ENCODE measurements around the gene ACVR1C.

Gene ACVR1C

GRCh38 chr2:157628477-157629415 lies at the start of gene ACVR1C:
ACVR1C (minus strand) TSS chr2:157628864; CDS start chr2:157628644, 220 bp downstream.
- peak; percentile 40 to 64 for DNase-seq

DNA sequence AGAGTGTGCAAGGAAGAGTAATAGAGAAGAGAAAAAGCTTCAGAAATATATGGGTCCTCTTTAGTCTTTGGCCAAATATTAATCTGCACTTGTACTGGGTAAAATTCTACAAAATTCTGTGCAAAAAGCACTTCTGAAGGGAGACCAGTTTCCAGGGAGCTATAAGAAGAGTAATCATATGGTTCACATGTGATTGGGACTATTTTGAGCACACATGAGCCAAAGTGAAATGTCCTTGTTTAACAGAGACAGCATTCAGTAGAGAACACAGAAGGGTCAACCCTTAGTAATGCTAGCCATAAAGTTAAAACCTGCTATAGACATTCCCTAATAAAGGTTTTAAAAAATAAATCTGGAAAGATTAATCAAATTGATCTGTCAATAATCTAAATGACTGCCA lies 49.3 kb upstream of the ACVR1C start:
- DNase-seq: no peak

DNA sequence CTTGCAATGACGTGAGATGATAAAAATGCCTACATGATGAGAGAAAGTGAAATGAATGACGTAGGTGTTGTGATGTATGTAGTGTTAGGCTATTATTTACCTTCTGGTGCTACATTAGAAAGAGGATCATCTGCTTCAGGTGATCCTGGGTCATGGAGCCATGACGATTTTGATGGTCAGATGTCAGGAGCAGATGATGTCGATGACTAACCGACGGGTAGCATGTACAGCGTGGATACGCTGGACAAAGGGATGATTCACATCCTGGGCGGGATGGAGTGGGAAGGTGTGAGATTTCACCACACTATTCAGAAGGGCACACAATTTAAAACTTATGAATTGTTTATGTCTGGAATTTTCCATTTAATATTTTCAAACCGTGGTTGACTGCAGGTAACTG lies 43.5 kb upstream of the ACVR1C start:
- DNase-seq: no peak

GRCh38 chr2:157662401-157662800 lies 33.7 kb upstream of the ACVR1C start:
- DNase-seq: no peak

DNA sequence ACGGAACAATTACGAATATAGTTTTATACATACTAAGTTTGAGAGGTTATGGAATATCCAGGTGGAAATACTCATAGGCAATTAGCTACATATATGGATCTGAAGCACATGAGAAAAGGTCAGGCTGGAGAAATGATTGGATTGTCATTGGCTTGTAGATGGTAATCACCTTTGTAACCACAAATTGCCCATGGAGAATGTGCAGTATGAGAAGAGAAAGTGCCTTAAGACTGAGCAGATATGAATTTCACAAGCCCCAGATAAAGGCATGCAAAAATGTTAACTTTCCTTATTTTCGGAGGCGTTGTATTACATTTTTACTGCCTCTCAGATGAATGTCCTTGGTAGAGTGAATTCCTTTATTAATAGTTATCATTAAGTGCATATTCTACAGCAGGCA lies 33.1 kb upstream of the ACVR1C start:
- DNase-seq: no peak

GRCh38 chr2:157657858-157658257 lies 29.2 kb upstream of the ACVR1C start:
- DNase-seq: no peak

- no peak for DNase-seq
Measured at GRCh38 chr2:157657101-157657500, 28.4 kb upstream of the ACVR1C start.

DNA sequence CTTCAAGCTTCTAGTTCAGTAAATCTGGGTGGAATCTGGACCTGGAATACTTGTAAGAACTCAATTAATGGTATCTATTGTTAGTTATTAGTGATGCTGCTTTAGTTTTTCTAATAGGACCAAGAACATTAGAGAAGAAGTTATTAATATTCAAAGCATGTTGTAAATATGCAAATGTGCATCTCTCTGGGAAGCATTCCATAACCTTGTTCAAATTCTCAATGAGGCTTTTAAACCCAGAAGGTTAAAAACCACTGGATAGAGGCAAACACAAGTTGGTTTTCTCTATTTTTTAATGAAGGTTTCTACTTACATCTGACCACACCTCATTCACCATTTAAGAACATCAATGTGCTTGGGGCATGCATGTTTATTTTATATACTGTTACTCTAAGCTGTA lies 16.1 kb upstream of the ACVR1C start:
- no peak for DNase-seq

- DNase-seq: no peak
Measured at GRCh38 chr2:157631861-157632260, 3.2 kb upstream of the ACVR1C start.

- DNase-seq: peak in 1 of 2 donors; percentile 0
Measured at GRCh38 chr2:157627594-157628476, 829 bp downstream of the ACVR1C start.

DNA sequence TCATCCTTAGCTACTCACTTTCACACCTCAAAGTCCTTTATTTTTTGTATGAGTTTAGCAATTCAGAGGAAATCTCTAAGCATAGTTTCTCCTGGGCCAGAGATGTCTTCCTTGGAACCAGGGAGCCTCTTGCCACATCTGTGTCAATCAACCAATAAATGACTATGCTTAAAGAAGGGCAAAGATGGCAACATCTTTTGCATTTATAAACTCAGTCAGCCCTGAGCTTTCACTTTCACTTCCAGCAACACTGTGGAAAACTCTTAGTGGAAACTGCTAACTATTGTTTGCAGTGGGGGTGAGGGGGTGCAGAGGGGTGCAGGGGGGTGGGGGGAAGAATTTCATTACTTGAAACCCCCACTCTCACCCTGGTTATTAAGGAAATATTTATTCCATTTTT lies 3.4 kb downstream of the ACVR1C start:
- peak; percentile 2 to 5 for DNase-seq

GRCh38 chr2:157620956-157621355 lies 7.7 kb downstream of the ACVR1C start:
- DNase-seq: no peak

DNA sequence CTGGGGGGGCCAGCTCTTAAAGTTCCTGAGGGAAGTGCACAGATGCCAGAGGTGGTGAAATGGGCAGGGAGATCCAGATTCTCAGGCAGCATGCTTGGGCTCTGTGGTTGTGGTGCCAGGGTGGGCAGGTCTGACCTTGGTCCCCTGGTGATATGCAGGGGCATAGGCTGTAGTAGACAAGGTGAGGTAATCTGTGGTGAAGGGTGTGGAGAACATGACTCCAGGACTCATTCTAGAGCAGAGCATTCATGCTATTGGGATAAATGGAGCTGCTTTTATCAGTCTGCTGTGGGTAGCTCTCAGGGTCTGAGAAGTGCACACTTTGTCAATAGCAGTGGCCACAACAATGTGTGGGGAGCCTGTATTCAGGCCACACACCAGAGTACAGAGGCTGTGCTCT lies 16.9 kb downstream of the ACVR1C start:
- DNase-seq: no peak

DNA sequence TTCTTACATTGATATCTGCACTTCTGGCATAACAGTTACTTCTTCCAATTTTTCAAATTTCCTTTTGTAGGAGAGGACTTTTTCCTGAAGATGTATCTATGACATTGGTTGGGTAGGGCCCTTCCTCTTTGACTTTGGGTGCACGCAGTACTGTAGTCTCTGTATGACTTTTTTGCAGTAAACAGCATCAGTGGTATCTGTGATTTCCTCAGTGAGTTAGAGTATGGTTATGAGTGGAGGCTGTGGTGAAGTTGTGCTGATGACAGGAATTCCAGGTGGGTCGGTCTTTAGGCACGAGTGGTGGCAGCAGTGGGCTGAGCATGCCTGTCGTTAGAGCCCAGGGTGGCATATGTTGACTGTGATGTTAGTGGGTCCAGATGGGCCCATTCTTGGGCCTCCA lies 17.6 kb downstream of the ACVR1C start:
- no peak for DNase-seq

GRCh38 chr2:157606534-157606933 lies 22.1 kb downstream of the ACVR1C start:
- no peak for DNase-seq

GRCh38 chr2:157603198-157603597 lies 25.5 kb downstream of the ACVR1C start:
- no peak for DNase-seq

DNA sequence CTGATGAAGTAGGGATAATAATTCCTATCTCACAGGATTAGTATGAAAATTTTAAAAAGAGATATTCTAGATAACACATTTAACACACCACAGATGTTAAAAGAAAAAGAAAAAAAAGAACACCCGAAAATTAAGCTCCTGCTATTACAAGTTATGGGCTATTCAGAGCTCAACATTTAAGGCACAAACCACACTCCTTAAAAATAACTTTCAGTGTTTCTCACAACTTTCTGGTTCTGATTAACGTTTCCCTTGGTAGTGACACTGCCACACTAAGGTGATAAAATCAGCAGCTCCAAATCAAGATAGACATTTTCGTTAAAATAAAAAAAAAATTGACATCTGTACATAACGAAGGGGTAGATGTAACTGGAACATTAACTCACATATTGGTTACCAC lies 26.9 kb downstream of the ACVR1C start:
- DNase-seq: no peak

GRCh38 chr2:157596992-157597681 lies 31.5 kb downstream of the ACVR1C start:
- DNase-seq: peak; percentile 10 to 35

- DNase-seq: no peak
Measured at GRCh38 chr2:157593411-157593810, 35.3 kb downstream of the ACVR1C start.

DNA sequence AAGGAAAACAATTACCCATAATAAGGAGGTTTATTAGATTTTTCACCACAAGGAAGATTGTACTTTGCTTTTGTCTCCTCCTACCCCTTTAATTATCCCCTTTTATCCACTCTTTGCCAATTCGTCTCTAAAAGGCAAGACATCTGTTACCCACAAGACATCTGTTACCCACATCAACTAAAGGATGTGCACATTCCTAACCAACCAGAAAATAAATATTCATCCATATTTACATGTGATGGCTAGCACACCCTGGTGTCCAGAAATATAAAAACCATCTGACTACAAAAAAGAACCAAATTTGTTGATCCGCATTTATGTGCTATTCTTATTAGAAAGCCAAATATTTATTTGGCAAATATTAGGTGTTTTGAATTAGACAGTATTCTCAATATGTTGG lies 35.7 kb downstream of the ACVR1C start:
- peak in 1 of 2 donors; percentile 21 for DNase-seq

DNA sequence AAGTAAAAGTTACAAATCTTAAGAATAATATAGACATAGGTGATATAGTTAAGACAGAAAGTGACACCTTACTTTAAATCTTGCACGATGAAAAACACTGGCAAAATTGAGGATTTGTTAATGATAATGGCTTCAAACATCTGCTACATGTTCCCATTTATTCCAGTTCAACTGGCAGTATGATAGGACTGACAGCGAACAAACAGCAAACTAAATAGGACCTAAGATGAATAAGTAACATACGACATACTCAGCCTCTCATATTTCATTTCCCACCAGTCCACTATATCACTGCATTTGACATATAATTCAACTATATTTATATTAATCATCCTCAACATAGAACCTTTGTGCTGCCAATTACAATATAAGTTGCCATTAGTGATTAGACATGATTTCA lies 36.3 kb downstream of the ACVR1C start:
- DNase-seq: no peak

DNA sequence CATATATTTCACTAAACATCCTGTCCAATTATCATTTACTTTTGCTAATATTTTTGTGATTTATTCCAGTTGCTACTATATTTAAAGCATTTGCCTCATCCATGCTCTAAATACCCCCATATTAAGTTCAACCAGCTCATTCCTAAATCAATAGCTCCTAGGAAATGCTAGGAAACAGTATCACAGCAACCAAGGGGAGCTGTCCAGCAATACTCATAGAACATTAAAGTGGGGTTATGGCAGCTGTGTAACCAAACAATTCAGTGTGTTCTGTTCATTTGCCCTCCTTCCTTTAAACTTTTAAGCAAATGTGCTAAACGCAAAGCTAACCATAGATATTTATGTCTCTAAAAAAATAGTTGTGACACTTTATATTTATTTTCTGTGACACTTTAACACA lies 41.1 kb downstream of the ACVR1C start:
- DNase-seq: no peak

DNA sequence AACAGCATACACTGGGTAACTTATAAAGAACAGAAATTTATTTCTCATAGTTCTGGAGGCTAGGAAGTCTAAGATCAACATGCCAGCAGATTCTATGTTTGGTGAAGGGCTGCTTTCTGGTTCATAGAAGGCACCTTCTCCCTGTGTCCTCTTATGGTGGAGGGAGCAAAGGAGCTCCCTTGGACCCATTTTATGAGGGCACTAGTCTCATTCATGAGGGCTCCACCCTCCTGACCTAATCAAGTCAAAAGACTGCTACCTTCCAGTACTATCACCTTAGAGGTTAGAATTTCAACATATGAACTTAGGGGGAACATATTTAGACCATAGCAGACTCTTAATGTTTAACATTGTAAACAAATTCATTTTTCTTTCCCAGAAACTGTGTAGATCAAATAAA lies 54.5 kb downstream of the ACVR1C start:
- no peak for DNase-seq
